CD14-positive monocyte (primary cell): ENCODE data around the gene HK1. TPM values are rescaled to one million over a fixed set of nuclear protein-coding genes. Genes with fewer than 3 reads are reported as not detected.

Experiments used
- DNase-seq, 3 donors: peaks; one replicate each; pipeline ENCODE4 v3.0.0-alpha.2; 2011 to 2022
- H2AFZ ChIP-seq: 2 replicates; pipeline ENCODE4 v1.6.0; 2012; ENCODE audit warnings: mild to moderate bottlenecking, low read depth, low read length, inconsistent platforms; ENCODE audit not compliant: insufficient read depth, poor library complexity, severe bottlenecking
- H3K27ac ChIP-seq, 2 donors: 1 replicate in 1 of 2; 2 replicates in 1 of 2; pipeline ENCODE4 v1.5.1; 2012 to 2013; ENCODE audit warnings: low read length in 2 of 2, control low read depth in 1 of 2, inconsistent platforms in 1 of 2, low read depth in 1 of 2, mild to moderate bottlenecking in 1 of 2
- H3K27me3 ChIP-seq, 2 donors: one replicate each; pipeline versions ENCODE4 v1.6.0 to v1.6.1; 2011 to 2013; ENCODE audit warnings: low read length in 2 of 2; ENCODE audit not compliant: control insufficient read depth in 2 of 2, insufficient read depth in 2 of 2
- H3K36me3 ChIP-seq, 2 donors: replicated peaks in 1 of 2; 1 replicate in 1 of 2; 2 replicates in 1 of 2; pipeline versions ENCODE4 v1.5.1 to v1.6.1; 2012 to 2013; ENCODE audit warnings: low read length in 2 of 2, control low read depth in 1 of 2, inconsistent platforms in 1 of 2, mild to moderate bottlenecking in 1 of 2; ENCODE audit not compliant: insufficient read depth in 2 of 2, control insufficient read depth in 1 of 2
- H3K4me1 ChIP-seq, 2 donors: 1 replicate in 1 of 2; 2 replicates in 1 of 2; pipeline versions ENCODE4 v1.5.1 to v1.6.1; 2012 to 2013; ENCODE audit warnings: low read length in 2 of 2, control low read depth in 1 of 2, inconsistent platforms in 1 of 2, mild to moderate bottlenecking in 1 of 2, moderate library complexity in 1 of 2; ENCODE audit not compliant: insufficient read depth in 2 of 2, control insufficient read depth in 1 of 2
- H3K4me2 ChIP-seq: replicated peaks from 2 replicates; pipeline ENCODE3; 2012; ENCODE audit warnings: low read length, moderate library complexity, mild to moderate bottlenecking; ENCODE audit not compliant: poor library complexity, severe bottlenecking; ENCODE audit errors: extremely low read depth
- H3K4me3 ChIP-seq, 3 experiments: fragments of 200-600 bp in 1 of 3; sonication (generic) in 1 of 3; replicated peaks in 1 of 3; 1 replicate in 2 of 3; 2 replicates in 1 of 3; pipeline ENCODE4 v1.5.1; 2011 to 2013; ENCODE audit warnings: low read length in 3 of 3, mild to moderate bottlenecking in 3 of 3, control low read depth in 2 of 3, low read depth in 2 of 3, inconsistent platforms in 1 of 3, moderate library complexity in 1 of 3
- H3K79me2 ChIP-seq: 2 replicates; pipeline ENCODE4 v1.6.0; 2012; ENCODE audit warnings: mild to moderate bottlenecking, control low read depth, inconsistent platforms, low read length, moderate library complexity; ENCODE audit not compliant: insufficient read depth
- H3K9ac ChIP-seq: 2 replicates; pipeline ENCODE4 v1.6.0; 2017; ENCODE audit warnings: low read length, mild to moderate bottlenecking; ENCODE audit not compliant: insufficient read depth, poor library complexity, severe bottlenecking
- H3K9me3 ChIP-seq, 2 donors: replicated peaks in 1 of 2; 1 replicate in 1 of 2; 2 replicates in 1 of 2; pipeline versions ENCODE4 v1.5.1 to v1.6.1; 2012 to 2013; ENCODE audit warnings: low read length in 2 of 2, control low read depth in 1 of 2; ENCODE audit not compliant: control insufficient read depth in 1 of 2, insufficient read depth in 1 of 2
- H4K20me1 ChIP-seq: 2 replicates; pipeline ENCODE4 v1.6.0; 2012; ENCODE audit warnings: mild to moderate bottlenecking, low read length, control low read depth, moderate library complexity; ENCODE audit not compliant: insufficient read depth
- H3K27ac Mint-ChIP-seq, 7 donors: one replicate each; pipeline ENCODE4 v1.8.0; 2020; ENCODE audit warnings: mild to moderate bottlenecking in 7 of 7, mixed read lengths in 7 of 7, moderate library complexity in 6 of 7, inconsistent platforms in 2 of 7
- H3K27me3 Mint-ChIP-seq, 3 donors: one replicate each; pipeline ENCODE4 v1.8.0; 2021 to 2022; ENCODE audit warnings: low read depth in 3 of 3, mild to moderate bottlenecking in 3 of 3, mixed read lengths in 3 of 3, moderate library complexity in 3 of 3, inconsistent platforms in 1 of 3
- H3K36me3 Mint-ChIP-seq, 2 donors: one replicate each; pipeline ENCODE4 v1.8.0; 2020; ENCODE audit warnings: mixed read lengths in 2 of 2, inconsistent platforms in 1 of 2, mild to moderate bottlenecking in 1 of 2
- H3K4me1 Mint-ChIP-seq: one replicate; pipeline ENCODE4 v1.8.0; 2020; ENCODE audit warnings: mild to moderate bottlenecking, mixed read lengths
- H3K4me3 Mint-ChIP-seq, 2 donors: one replicate each; pipeline ENCODE4 v1.8.0; 2020; ENCODE audit warnings: mild to moderate bottlenecking in 2 of 2, mixed read lengths in 2 of 2, moderate library complexity in 1 of 2
- H3K9me3 Mint-ChIP-seq, 7 donors: one replicate each; pipeline ENCODE4 v1.8.0; 2020 to 2022; ENCODE audit warnings: mixed read lengths in 7 of 7, mild to moderate bottlenecking in 6 of 7, moderate library complexity in 6 of 7, inconsistent platforms in 2 of 7
- WGBS: methylation state at CpG from one replicate; pipeline ENCODE4 v1.1.5; 2013; ENCODE audit warnings: missing lambda C conversion rate; ENCODE audit not compliant: insufficient coverage; 5-methylcytosine and 5-hydroxymethylcytosine counted together
- intact Hi-C, 2 donors: fragments of 100-400 bp; cut with micrococcal nuclease; formaldehyde crosslinking; loops; one replicate each; pipeline versions ENCODE4 v1.15.0 to v1.15.1; 2023
- polyA plus RNA-seq, 3 donors: library from polyadenylated mRNA; depleted of rRNA in 1 of 3; unstranded in 2 of 3; stranded (reverse) in 1 of 3; fragments of 300-500 nt in 2 of 3; fragments of >200 nt in 1 of 3; fragmentation: Illumina TruSeq in 2 of 3; gene quantifications; 1 replicate in 2 of 3; 2 replicates in 1 of 3; pipeline ENCODE4 v1.2.3, GENCODE V29; 2012 to 2021
- TF ChIP-seq, protein P1 (sequence below): fragments of 200-600 bp; IDR thresholded peaks from one replicate; pipeline ENCODE4 v1.8.0; 2022; ENCODE audit warnings: antibody characterized with exemption, mild to moderate bottlenecking

HK1 gene
- polyA plus RNA-seq, 3 donors, result 57.9 to 146 (median 125) TPM

DNA sequence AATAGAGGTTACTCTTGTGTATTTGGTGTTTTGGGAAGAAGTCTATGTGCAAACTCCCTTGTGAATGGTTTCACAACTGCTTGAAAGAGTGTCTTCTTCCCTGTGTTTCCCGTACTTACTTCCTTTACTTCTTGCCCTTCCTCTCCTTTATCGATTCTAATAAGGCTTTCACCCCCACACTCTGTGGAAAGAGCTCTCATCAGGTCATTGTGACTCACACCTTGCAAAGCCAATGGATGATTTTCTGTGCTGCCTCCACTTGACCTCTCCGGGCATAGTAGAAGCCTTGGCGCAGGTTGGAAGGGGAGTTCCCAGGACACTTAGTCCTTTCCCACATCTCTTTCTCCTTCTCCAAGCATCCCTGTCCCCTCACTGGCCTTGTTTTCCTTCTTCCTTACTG, 166.7 kb downstream of the HK1 start:
- Mint-ChIP-seq H3K9me3 (peaks cover 0 to 3% (median 0%) of the 10 kb centered on the region in 7 donors), H3K27me3 (peaks cover 0 to 13% (median 9%) of the 10 kb centered on the region in 3 donors), H3K4me1 (peaks cover 15% of the 10 kb centered on the region), H3K4me3 (no peak overlapping the region), H3K27ac (peak overlapping the region in 1 of 7 donors; percentile 3), H3K36me3 (no peaks in the 10 kb centered on the region)
- intact Hi-C loops, result no loop called here
- DNase-seq, result no peak
- no peaks in the 10 kb centered on the region for H4K20me1 ChIP-seq
- H3K36me3 ChIP-seq, result no peaks in the 10 kb centered on the region
- no peak overlapping the region for H2AFZ ChIP-seq
- H3K4me3 ChIP-seq, result no peak overlapping the region
- H3K9ac ChIP-seq, result no peak overlapping the region
- no peak overlapping the region for H3K4me2 ChIP-seq
- no peak overlapping the region for H3K27ac ChIP-seq
- no peaks in the 10 kb centered on the region for H3K27me3 ChIP-seq
- no peaks in the 10 kb centered on the region for H3K79me2 ChIP-seq
- no peaks in the 10 kb centered on the region for H3K9me3 ChIP-seq
- WGBS, result 33% methylated on average over 3 of the region's 4 CpGs
- H3K4me1 ChIP-seq, result peaks cover 7% of the 10 kb centered on the region in 2 donors
- TF ChIP-seq, protein P1, sequence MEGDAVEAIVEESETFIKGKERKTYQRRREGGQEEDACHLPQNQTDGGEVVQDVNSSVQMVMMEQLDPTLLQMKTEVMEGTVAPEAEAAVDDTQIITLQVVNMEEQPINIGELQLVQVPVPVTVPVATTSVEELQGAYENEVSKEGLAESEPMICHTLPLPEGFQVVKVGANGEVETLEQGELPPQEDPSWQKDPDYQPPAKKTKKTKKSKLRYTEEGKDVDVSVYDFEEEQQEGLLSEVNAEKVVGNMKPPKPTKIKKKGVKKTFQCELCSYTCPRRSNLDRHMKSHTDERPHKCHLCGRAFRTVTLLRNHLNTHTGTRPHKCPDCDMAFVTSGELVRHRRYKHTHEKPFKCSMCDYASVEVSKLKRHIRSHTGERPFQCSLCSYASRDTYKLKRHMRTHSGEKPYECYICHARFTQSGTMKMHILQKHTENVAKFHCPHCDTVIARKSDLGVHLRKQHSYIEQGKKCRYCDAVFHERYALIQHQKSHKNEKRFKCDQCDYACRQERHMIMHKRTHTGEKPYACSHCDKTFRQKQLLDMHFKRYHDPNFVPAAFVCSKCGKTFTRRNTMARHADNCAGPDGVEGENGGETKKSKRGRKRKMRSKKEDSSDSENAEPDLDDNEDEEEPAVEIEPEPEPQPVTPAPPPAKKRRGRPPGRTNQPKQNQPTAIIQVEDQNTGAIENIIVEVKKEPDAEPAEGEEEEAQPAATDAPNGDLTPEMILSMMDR, result no peak

DNA sequence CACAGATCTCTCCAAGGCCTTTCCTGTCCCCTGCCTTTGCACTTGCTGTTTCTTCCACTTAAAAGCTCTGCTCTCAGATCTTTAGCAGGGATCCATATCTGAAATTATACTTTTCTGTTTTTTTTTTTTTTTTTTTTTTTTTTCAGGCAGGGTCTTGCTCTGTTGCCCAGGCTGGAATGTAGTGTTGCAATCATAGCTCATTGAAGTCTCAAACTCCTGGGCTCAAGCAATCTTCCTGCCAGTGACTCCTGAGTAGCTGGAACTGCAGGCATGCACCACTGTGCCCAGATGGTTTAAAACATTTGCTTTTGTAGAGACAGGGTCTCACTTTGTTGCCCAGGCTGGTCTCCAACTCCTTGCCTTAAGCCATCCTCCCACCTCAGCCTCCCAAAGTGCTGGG, 167.9 kb downstream of the HK1 start:
- DNase-seq, result no peak
- intact Hi-C loops, result no loop called here
- Mint-ChIP-seq H3K4me3 (no peak overlapping the region), H3K36me3 (no peaks in the 10 kb centered on the region), H3K9me3 (peaks cover 0 to 3% (median 0%) of the 10 kb centered on the region in 7 donors), H3K4me1 (peaks cover 15% of the 10 kb centered on the region), H3K27ac (no peak overlapping the region), H3K27me3 (peaks cover 6 to 21% (median 16%) of the 10 kb centered on the region in 3 donors)
- Histone ChIP-seq H3K27me3 (peaks cover 0 to 5% of the 10 kb centered on the region in 2 donors), H4K20me1 (no peaks in the 10 kb centered on the region), H3K9ac (no peak overlapping the region), H3K9me3 (no peaks in the 10 kb centered on the region), H2AFZ (no peak overlapping the region), H3K36me3 (no peaks in the 10 kb centered on the region), H3K79me2 (no peaks in the 10 kb centered on the region), H3K4me1 (peaks cover 4 to 5% of the 10 kb centered on the region in 2 donors), H3K4me3 (no peak overlapping the region), H3K4me2 (no peak overlapping the region), H3K27ac (no peak overlapping the region)
- TF ChIP-seq, protein P1, result no peak
